WTC11 (cell line): ENCODE measurements around the gene CDH12. TPM values are rescaled to one million over a fixed set of nuclear protein-coding genes. Genes with fewer than 3 reads are reported as not detected.

Source experiments
- ATAC-seq: fragments of 200-7000 bp; cut with Tn5 transposase; 2 replicates; pipeline ENCODE4 v1.10.0; 2021; ENCODE audit warnings: mild to moderate bottlenecking, moderate library complexity
- CTCF ChIA-PET: fragments of 300-600 bp; sonication (Branson Sonifier 250); formaldehyde crosslinking; loops from one replicate; lab custom pipeline; 2021; ENCODE audit warnings: antibody characterized with exemption; lab: Charles Lee
- POLR2A ChIA-PET: fragments of 350-600 bp; sonication (Branson Sonifier 250); formaldehyde crosslinking; loops from one replicate; lab custom pipeline; 2021; ENCODE audit warnings: antibody characterized with exemption; lab: Charles Lee
- DNase-seq: peaks from one replicate; pipeline ENCODE4 v3.0.0; 2021; ENCODE audit warnings: low spot score
- H3K27ac Mint-ChIP-seq: 2 replicates; pipeline ENCODE4 v1.8.0; 2021; ENCODE audit warnings: mixed read lengths
- H3K27me3 Mint-ChIP-seq: 2 replicates; pipeline ENCODE4 v1.8.0; 2021; ENCODE audit warnings: low read depth, mild to moderate bottlenecking, moderate library complexity, mixed read lengths
- H3K36me3 Mint-ChIP-seq: 2 replicates; pipeline ENCODE4 v1.8.0; 2021; ENCODE audit warnings: mixed read lengths
- H3K4me1 Mint-ChIP-seq: 2 replicates; pipeline ENCODE4 v1.8.0; 2022; ENCODE audit warnings: mixed read lengths
- H3K4me3 Mint-ChIP-seq: 2 replicates; pipeline ENCODE4 v1.8.0; 2021; ENCODE audit warnings: mild to moderate bottlenecking, moderate library complexity, mixed read lengths
- H3K9me3 Mint-ChIP-seq: 2 replicates; pipeline ENCODE4 v1.8.0; 2021; ENCODE audit warnings: mixed read lengths
- CTCF ChIP-seq: fragments of 200-600 bp; IDR thresholded peaks from 2 replicates; pipeline ENCODE4 v1.8.0; 2022; ENCODE audit warnings: antibody characterized with exemption
- E2F4 ChIP-seq: sonication (generic); formaldehyde crosslinking; IDR thresholded peaks from 2 replicates; pipeline ENCODE4 v1.8.1; 2022; ENCODE audit warnings: low read depth, mild to moderate bottlenecking, moderate library complexity, missing genetic modification reagents, borderline replicate concordance
- ELF4 ChIP-seq: sonication (generic); formaldehyde crosslinking; IDR thresholded peaks from 2 replicates; pipeline ENCODE4 v1.8.1; 2022; ENCODE audit warnings: low read depth, mild to moderate bottlenecking, moderate library complexity, missing genetic modification reagents
- EMX1 ChIP-seq: fragments of 250-450 bp; sonication (Bioruptor Pico); IDR thresholded peaks from 2 replicates; pipeline ENCODE4 v1.8.0; 2021; ENCODE audit warnings: mild to moderate bottlenecking
- FOXP1 ChIP-seq: sonication (generic); formaldehyde crosslinking; IDR thresholded peaks from 2 replicates; pipeline ENCODE4 v1.8.0; 2022; ENCODE audit warnings: missing genetic modification reagents, mild to moderate bottlenecking, moderate library complexity, borderline replicate concordance
- GABPB1 ChIP-seq: sonication (generic); formaldehyde crosslinking; IDR thresholded peaks from 2 replicates; pipeline ENCODE4 v1.8.1; 2023; ENCODE audit warnings: mild to moderate bottlenecking, missing genetic modification reagents
- HMGA2 ChIP-seq: fragments of 250-450 bp; sonication (Bioruptor Pico); IDR thresholded peaks from 2 replicates; pipeline ENCODE4 v1.4.0; 2021; ENCODE audit warnings: mild to moderate bottlenecking, moderate library complexity
- JAZF1 ChIP-seq: fragments of 250-450 bp; sonication (Bioruptor Pico); IDR thresholded peaks from 2 replicates; pipeline ENCODE4 v1.9.0; 2021; ENCODE audit warnings: moderate library complexity, mild to moderate bottlenecking, inconsistent platforms
- NFATC4 ChIP-seq: fragments of 250-450 bp; sonication (Bioruptor Pico); IDR thresholded peaks from 2 replicates; pipeline ENCODE4 v1.9.0; 2021; ENCODE audit warnings: mild to moderate bottlenecking
- NR2C2 ChIP-seq: sonication (generic); formaldehyde crosslinking; IDR thresholded peaks from 2 replicates; pipeline ENCODE4 v1.8.0; 2022; ENCODE audit warnings: mild to moderate bottlenecking, missing genetic modification reagents
- OVOL2 ChIP-seq: fragments of 250-450 bp; sonication (Bioruptor Pico); IDR thresholded peaks from 2 replicates; pipeline ENCODE4 v1.9.0; 2021; ENCODE audit warnings: mild to moderate bottlenecking, borderline replicate concordance
- PRDM15 ChIP-seq: sonication (generic); formaldehyde crosslinking; IDR thresholded peaks from 2 replicates; pipeline ENCODE4 v1.8.0; 2022; ENCODE audit warnings: missing genetic modification reagents
- SP1 ChIP-seq: sonication (generic); formaldehyde crosslinking; conservative IDR thresholded peaks from 2 replicates; pipeline ENCODE4 v1.8.1; 2022; ENCODE audit warnings: missing genetic modification reagents
- TEAD1 ChIP-seq: sonication (generic); formaldehyde crosslinking; IDR thresholded peaks from 2 replicates; pipeline ENCODE4 v1.8.0; 2022; ENCODE audit warnings: mild to moderate bottlenecking, missing genetic modification reagents
- TEAD4 ChIP-seq: sonication (generic); formaldehyde crosslinking; IDR thresholded peaks from 2 replicates; pipeline ENCODE4 v1.8.0; 2022; ENCODE audit warnings: mild to moderate bottlenecking, missing genetic modification reagents
- TP53 ChIP-seq: sonication (generic); formaldehyde crosslinking; IDR thresholded peaks from 2 replicates; pipeline ENCODE4 v1.8.1; 2023; ENCODE audit warnings: mild to moderate bottlenecking, missing genetic modification reagents
- USF2 ChIP-seq: sonication (generic); formaldehyde crosslinking; IDR thresholded peaks from 2 replicates; pipeline ENCODE4 v1.8.1; 2023; ENCODE audit warnings: mild to moderate bottlenecking, missing genetic modification reagents, moderate library complexity
- ZNF219 ChIP-seq: sonication (generic); formaldehyde crosslinking; IDR thresholded peaks from 2 replicates; pipeline ENCODE4 v1.8.0; 2023; ENCODE audit warnings: missing genetic modification reagents, mild to moderate bottlenecking, borderline replicate concordance
- ZNF281 ChIP-seq: sonication (generic); formaldehyde crosslinking; IDR thresholded peaks from 2 replicates; pipeline ENCODE4 v1.8.0; 2023; ENCODE audit warnings: mild to moderate bottlenecking, missing genetic modification reagents
- total RNA-seq: library from RNA; stranded (reverse); gene quantifications from 3 replicates; pipeline ENCODE4 v1.2.3, GENCODE V29; 2021

The CDH12 gene
- total RNA-seq, 1 experiment from 2014 or later: not detected

GRCh38 chr5:22314548-22314947, 538.6 kb downstream of the CDH12 start:
- H3K4me3 Mint-ChIP-seq: no peak overlapping the region
- no peaks in the 10 kb centered on the region for H3K36me3 Mint-ChIP-seq
- no peak for TF ChIP-seq ELF4 (CRISPR knock-in tag)
- no peak for TF ChIP-seq NR2C2 (CRISPR knock-in tag)
- TF ChIP-seq NFATC4 (CRISPR knock-in tag): no peak
- no peak for TF ChIP-seq GABPB1 (CRISPR knock-in tag)
- no peak for TF ChIP-seq HMGA2 (CRISPR knock-in tag)
- TF ChIP-seq TEAD1: no peak
- TF ChIP-seq, all 79 proteins: peak for 0

GRCh38 chr5:22306011-22306410, 547.1 kb downstream of the CDH12 start:
- TF ChIP-seq USF2 (CRISPR knock-in tag) (no peak), FOXP1 (no peak), TP53 (CRISPR knock-in tag) (no peak), OVOL2 (CRISPR knock-in tag) (no peak), PRDM15 (CRISPR knock-in tag) (no peak), JAZF1 (CRISPR knock-in tag) (no peak), ZNF281 (CRISPR knock-in tag) (no peak)
- POLR2A ChIA-PET: no interaction called here
- Mint-ChIP-seq H3K4me3 (no peak overlapping the region), H3K27me3 (no peaks in the 10 kb centered on the region), H3K9me3 (no peaks in the 10 kb centered on the region), H3K27ac (no peak overlapping the region), H3K36me3 (no peaks in the 10 kb centered on the region), H3K4me1 (no peaks in the 10 kb centered on the region)
- ATAC-seq: no peak
- no peak for DNase-seq
- CTCF ChIA-PET: no interaction called here

More at GRCh38 chr5:22314548-22314947, 538.6 kb downstream of the CDH12 start:
- ChIA-PET POLR2A (interaction anchor here (0.7 kb wide), 1 partner anchor 182 kb away, joined by 3 read pairs; no protein-coding TSS in a partner anchor), CTCF (no interaction called here)
- Mint-ChIP-seq H3K27me3 (no peaks in the 10 kb centered on the region), H3K27ac (no peak overlapping the region), H3K4me1 (no peaks in the 10 kb centered on the region), H3K9me3 (no peaks in the 10 kb centered on the region)
- no peak for ATAC-seq
- no peak for DNase-seq

- H3K9me3 Mint-ChIP-seq: peaks cover 39% of the 10 kb centered on the region
- CTCF ChIA-PET: no interaction called here
- no peaks in the 10 kb centered on the region for H3K4me1 Mint-ChIP-seq
- peaks cover 4% of the 10 kb centered on the region; the same call in 1 of the 2 replicates for H3K27me3 Mint-ChIP-seq
- no peak overlapping the region for H3K27ac Mint-ChIP-seq
- POLR2A ChIA-PET: no interaction called here
- DNase-seq (no peak), ATAC-seq (no peak)
- H3K4me3 Mint-ChIP-seq: no peak overlapping the region
- H3K36me3 Mint-ChIP-seq: peaks cover 18% of the 10 kb centered on the region
- TF ChIP-seq TEAD4 (CRISPR knock-in tag): no peak
- no peak for TF ChIP-seq USF2 (CRISPR knock-in tag)
- no peak for TF ChIP-seq SP1 (CRISPR knock-in tag)
- no peak for TF ChIP-seq GABPB1 (CRISPR knock-in tag)
- no peak for TF ChIP-seq E2F4 (CRISPR knock-in tag)
- no peak for TF ChIP-seq CTCF
- no peak for TF ChIP-seq EMX1 (CRISPR knock-in tag)
- no peak for TF ChIP-seq ZNF219 (CRISPR knock-in tag)
Measured at GRCh38 chr5:22295832-22296231, 557.3 kb downstream of the CDH12 start.
